Activated CD4-positive, alpha-beta T cell treated with anti-CD3 and anti-CD28 coated beads, Interleukin-2, Interleukin-6, amounts not matched to agents 100 ng/mL and 50 ng/mL, durations not matched to agents 16 hours and 8 hours (primary cell): ENCODE data around the gene CHRM2.

Experiments
- DNase-seq: peaks from one replicate; pipeline ENCODE4 v3.0.0-alpha.2; 2020

Gene CHRM2

GRCh38 chr7:137038706-137039105, 170.3 kb downstream of the CHRM2 start:
- DNase-seq: no peak

GRCh38 chr7:137040745-137041144, 172.3 kb downstream of the CHRM2 start:
- DNase-seq: no peak

GRCh38 chr7:137045573-137045972, 177.1 kb downstream of the CHRM2 start:
- DNase-seq: no peak

DNA sequence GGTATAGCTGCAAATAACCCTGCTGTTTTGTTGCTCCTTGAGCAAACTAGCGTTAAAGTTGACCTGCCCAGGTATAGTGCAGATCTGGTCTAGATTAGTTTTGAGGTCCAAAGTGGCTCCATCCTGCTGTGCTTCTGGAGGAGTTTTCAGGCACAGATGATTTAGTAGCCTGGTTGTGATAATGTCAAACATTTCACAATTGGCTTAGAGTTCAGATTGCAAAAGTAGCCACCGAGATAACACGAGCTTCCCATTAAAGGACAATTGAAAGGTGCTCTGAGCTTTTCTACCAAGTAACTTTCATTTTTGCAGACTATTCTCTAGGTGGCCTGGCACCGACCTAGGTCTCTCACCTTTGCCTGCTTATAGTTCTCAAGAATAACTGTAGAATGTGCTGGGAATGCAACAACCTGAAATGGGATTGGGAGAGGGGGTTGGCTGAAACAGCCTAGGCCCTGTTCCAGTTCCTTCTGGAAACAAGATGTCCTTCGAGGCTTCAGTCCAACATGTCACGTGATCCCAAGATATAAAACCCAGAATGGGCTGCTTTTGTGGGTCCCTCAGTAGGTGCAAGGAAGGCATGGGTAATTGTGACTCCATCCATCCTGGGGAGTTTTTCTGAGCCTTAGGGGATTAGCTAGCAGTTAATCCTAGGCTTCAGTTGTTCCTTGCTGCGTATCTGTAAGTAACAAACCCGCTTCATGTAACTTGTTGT, 201.0 kb downstream of the CHRM2 start:
- DNase-seq: no peak
